Astrocyte of the spinal cord (primary cell): ENCODE results near the gene ITPRIP.
A peak's percentile ranks its signal among the peaks of the same experiment; 100 is the strongest.

Experiments used
- DNase-seq: peaks from one replicate; pipeline ENCODE4 v3.0.0; 2011; ENCODE audit warnings: low read depth, low spot score
- H3K4me3 ChIP-seq: 2 replicates; pipeline ENCODE4 v1.5.1; 2011; ENCODE audit warnings: low read depth, mild to moderate bottlenecking, low read length, moderate library complexity
- in situ Hi-C: cut with HindIII; loops from 2 replicates; pipeline ENCODE4 v1.10.0; 2017; ENCODE audit warnings: low sequenced_read_pairs
- TF ChIP-seq, protein P1 (sequence below): IDR thresholded peaks from 2 replicates; pipeline ENCODE4 v1.5.1; 2012; ENCODE audit warnings: low read depth, mild to moderate bottlenecking, low read length, inconsistent platforms

ITPRIP gene

GRCh38 chr10:104344219-104344618 lies 6.0 kb upstream of the ITPRIP start:
- H3K4me3 ChIP-seq: no peak overlapping the region
- TF ChIP-seq, protein P1, sequence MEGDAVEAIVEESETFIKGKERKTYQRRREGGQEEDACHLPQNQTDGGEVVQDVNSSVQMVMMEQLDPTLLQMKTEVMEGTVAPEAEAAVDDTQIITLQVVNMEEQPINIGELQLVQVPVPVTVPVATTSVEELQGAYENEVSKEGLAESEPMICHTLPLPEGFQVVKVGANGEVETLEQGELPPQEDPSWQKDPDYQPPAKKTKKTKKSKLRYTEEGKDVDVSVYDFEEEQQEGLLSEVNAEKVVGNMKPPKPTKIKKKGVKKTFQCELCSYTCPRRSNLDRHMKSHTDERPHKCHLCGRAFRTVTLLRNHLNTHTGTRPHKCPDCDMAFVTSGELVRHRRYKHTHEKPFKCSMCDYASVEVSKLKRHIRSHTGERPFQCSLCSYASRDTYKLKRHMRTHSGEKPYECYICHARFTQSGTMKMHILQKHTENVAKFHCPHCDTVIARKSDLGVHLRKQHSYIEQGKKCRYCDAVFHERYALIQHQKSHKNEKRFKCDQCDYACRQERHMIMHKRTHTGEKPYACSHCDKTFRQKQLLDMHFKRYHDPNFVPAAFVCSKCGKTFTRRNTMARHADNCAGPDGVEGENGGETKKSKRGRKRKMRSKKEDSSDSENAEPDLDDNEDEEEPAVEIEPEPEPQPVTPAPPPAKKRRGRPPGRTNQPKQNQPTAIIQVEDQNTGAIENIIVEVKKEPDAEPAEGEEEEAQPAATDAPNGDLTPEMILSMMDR: no peak
- no peak for DNase-seq
- in situ Hi-C loops: no loop called here

GRCh38 chr10:104342941-104343411 lies 4.7 kb upstream of the ITPRIP start:
- in situ Hi-C loops: no loop called here
- TF ChIP-seq, protein P1: no peak
- no peak overlapping the region for H3K4me3 ChIP-seq
- no peak for DNase-seq

- TF ChIP-seq, protein P1: no peak
- H3K4me3 ChIP-seq: no peak overlapping the region
- in situ Hi-C loops: no loop called here
- no peak for DNase-seq
Measured at GRCh38 chr10:104340641-104341040, 2.4 kb upstream of the ITPRIP start.

- no peak for DNase-seq
- in situ Hi-C loops: no loop called here
- TF ChIP-seq, protein P1: no peak
- no peak overlapping the region for H3K4me3 ChIP-seq
Measured at GRCh38 chr10:104340111-104340526, 1.9 kb upstream of the ITPRIP start.

DNA sequence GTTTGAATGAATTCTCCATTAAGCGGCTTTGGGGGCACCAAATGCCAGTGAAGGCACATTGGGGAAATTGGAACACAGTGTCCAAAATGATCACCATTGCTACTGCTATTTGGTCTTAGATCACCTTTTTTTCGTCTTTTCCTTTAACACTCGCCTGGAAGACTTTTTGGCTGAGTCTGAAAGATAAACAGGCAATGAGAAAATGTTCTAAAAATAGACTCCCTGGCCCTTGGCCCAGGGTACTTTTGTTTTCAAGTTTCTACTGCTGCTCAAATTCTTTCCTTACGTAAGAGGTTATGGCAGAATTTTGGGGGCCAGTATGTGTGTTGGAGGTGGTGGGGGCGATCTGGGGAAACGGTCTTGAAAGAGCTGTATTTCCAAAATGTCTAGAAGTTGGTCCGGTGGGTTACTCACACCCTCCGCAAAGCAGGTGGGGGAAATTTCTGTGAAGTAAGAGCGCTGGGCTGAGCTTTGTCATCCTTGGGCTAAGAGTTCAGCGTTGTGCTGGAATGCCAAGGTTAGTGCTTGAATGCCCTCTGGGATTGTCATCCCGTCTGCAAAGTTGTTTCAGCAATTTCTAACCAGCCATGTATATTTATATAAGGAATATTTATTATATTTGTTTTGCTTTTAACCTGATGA lies 1.3 kb upstream of the ITPRIP start:
- DNase-seq: peak; percentile 88
- peak overlapping the region; percentile 66 for H3K4me3 ChIP-seq
- in situ Hi-C loops: no loop called here
- TF ChIP-seq, protein P1: no peak

GRCh38 chr10:104337521-104337984 lies 712 bp downstream of the ITPRIP start:
- peak; percentile 49 for DNase-seq
- in situ Hi-C loops: no loop called here
- H3K4me3 ChIP-seq: peak overlapping the region; percentile 66
- TF ChIP-seq, protein P1: no peak
